Tibial artery (tissue), 4 donors: ENCODE results near the gene KRTCAP2.
A peak's percentile ranks its signal among the peaks of the same experiment; 100 is the strongest.
"Not testable (repeated sequence)": the region's sequence is repeated elsewhere in the genome, so short reads cannot be mapped to it uniquely, and the experiment has no call there.

Source experiments
- DNase-seq, 2 donors: peaks; one replicate each; pipeline ENCODE4 v3.0.0-alpha.2; 2019
- H3K27ac ChIP-seq, 2 donors: fragments of 200-600 bp; sonication (generic) in 1 of 2; 1 replicate in 1 of 2; 2 replicates in 1 of 2; pipeline ENCODE4 v1.5.1; 2018 to 2019; ENCODE audit warnings: mild to moderate bottlenecking in 1 of 2
- H3K27me3 ChIP-seq, 2 donors: fragments of 200-600 bp; sonication (generic) in 1 of 2; one replicate each; pipeline versions ENCODE4 v1.5.1 to v1.6.0; 2016 to 2019
- H3K36me3 ChIP-seq, 3 donors: fragments of 200-600 bp; sonication (generic) in 2 of 3; one replicate each; pipeline ENCODE4 v1.5.1; 2016 to 2019; ENCODE audit warnings: mild to moderate bottlenecking in 2 of 3
- H3K4me1 ChIP-seq, 4 donors: fragments of 200-600 bp; sonication (generic) in 2 of 4; 1 replicate in 3 of 4; 2 replicates in 1 of 4; pipeline ENCODE4 v1.5.1; 2016 to 2019
- H3K4me3 ChIP-seq, 2 donors: fragments of 200-600 bp; sonication (generic) in 1 of 2; 1 replicate in 1 of 2; 2 replicates in 1 of 2; pipeline ENCODE4 v1.5.1; 2018 to 2019; ENCODE audit warnings: mild to moderate bottlenecking in 2 of 2
- H3K9me3 ChIP-seq, 3 donors: fragments of 200-600 bp; sonication (generic) in 1 of 3; one replicate each; pipeline ENCODE4 v1.5.1; 2016 to 2019
- intact Hi-C: fragments of 100-400 bp; cut with DNase I; formaldehyde crosslinking; loops from one replicate; pipeline ENCODE4 v1.15.0; 2023; ENCODE audit warnings: low total_unique reads
- TF ChIP-seq, protein P1 (sequence below), 2 experiments: fragments of 200-600 bp in 1 of 2; fragments of 450-650 bp in 1 of 2; IDR thresholded peaks; one replicate each; pipeline ENCODE4 v1.5.1; 2017 to 2019; ENCODE audit warnings: antibody characterized with exemption in 2 of 2, mild to moderate bottlenecking in 1 of 2, moderate library complexity in 1 of 2

Gene KRTCAP2

DNA sequence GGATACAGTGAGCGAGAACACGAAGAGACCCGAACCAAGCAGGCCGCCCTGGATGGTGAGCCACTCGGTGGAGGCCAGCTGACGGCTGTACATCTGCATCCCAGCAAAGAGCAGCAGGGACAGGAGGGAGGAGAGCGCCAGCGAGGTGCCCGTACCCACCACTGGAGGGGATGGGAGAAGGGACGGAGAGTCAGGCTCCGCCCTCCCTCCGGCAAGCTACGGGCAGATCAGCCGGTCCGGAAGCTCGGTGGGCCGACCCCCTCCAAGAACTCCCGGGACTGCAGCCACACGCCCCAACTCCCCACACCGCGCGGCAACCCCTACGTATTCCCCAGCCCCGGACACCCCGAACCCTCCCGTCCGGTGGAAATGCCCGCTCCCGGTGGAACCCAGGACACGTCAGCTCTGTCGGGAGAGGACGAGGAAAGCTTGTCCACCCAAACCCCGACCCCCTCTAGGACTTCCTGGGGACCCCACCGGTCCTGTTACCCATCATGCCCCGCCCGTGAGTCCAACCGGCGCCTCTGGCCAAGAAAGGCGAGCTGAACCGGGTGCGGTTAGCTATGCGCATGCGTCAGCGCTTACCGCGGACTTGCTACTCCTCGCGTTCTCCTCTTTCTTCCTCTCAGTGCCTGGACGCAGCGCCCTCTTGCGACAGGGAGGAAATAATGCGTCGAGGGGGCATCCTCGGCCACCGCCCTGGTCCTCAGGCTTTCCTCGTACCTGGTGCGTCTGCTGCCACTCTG is at the start of gene KRTCAP2:
TSS of gene KRTCAP2 (minus strand) at position 573 of the 746 bp plus-strand sequence. CDS start at position 493, 80 bp downstream.
- peak within 1 kb of the TSS; percentile 89 to 94 for H3K27ac ChIP-seq
- H3K4me1 ChIP-seq, result peaks cover 0 to 36% (median 20%) of the 10 kb centered on the region in 4 donors
- intact Hi-C loops, result no loop called here
- peak within 1 kb of the TSS; percentile 79 to 80 for H3K4me3 ChIP-seq
- H3K9me3 ChIP-seq, result no peaks in the 10 kb centered on the region
- peaks cover 7 to 26% (median 22%) of the 10 kb centered on the region in 3 donors for H3K36me3 ChIP-seq
- H3K27me3 ChIP-seq, result peaks cover 0 to 20% of the 10 kb centered on the region in 2 donors
- TF ChIP-seq, protein P1, sequence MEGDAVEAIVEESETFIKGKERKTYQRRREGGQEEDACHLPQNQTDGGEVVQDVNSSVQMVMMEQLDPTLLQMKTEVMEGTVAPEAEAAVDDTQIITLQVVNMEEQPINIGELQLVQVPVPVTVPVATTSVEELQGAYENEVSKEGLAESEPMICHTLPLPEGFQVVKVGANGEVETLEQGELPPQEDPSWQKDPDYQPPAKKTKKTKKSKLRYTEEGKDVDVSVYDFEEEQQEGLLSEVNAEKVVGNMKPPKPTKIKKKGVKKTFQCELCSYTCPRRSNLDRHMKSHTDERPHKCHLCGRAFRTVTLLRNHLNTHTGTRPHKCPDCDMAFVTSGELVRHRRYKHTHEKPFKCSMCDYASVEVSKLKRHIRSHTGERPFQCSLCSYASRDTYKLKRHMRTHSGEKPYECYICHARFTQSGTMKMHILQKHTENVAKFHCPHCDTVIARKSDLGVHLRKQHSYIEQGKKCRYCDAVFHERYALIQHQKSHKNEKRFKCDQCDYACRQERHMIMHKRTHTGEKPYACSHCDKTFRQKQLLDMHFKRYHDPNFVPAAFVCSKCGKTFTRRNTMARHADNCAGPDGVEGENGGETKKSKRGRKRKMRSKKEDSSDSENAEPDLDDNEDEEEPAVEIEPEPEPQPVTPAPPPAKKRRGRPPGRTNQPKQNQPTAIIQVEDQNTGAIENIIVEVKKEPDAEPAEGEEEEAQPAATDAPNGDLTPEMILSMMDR (IDR thresholded peaks at IDR 0.05), result peak; percentile 93 to 94
- peak; percentile 94 to 97 for DNase-seq

DNA sequence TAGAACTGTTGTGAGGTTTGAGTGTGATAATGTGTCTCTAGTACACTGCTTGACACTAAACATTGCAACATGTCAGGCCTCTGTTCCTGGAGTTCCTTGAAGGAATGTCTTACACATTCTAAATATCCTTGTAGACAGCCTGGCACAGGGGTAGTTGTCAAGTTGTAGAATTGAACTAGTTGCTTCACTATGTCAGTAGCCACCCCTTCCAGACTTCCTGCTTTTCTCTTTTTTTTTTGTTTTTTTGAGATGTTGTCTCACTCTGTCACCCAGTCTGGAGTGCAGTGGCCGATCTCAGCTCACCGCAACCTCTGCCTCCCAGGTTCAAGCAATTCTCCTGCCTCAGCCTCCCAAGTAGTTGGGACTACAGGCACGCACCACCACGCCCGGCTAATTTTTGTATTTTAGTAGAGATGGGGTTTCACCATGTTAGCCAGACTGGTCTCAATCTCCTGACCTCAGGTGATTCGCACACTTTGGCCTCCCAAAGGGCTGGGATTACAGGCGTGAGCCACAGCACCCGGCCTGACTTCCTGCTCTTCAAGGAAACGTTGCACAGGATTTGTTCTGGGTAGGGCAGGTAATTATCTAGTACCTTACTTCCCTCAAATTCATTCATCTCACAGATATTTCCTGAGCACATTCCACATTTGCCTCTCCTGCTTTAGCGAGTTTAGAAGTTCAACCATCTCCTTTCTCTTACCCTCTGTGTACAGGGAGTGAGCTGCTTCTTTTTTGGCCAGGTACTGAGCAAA is 47.3 kb upstream of the KRTCAP2 start:
- H3K27ac ChIP-seq, H3K4me3 ChIP-seq, H3K9me3 ChIP-seq, H3K27me3 ChIP-seq, intact Hi-C loops, DNase-seq: not testable (repeated sequence)
- peaks cover 0 to 18% (median 9%) of the 10 kb centered on the region in 4 donors for H3K4me1 ChIP-seq
- H3K36me3 ChIP-seq, result peaks cover 0 to 12% (median 0%) of the 10 kb centered on the region in 3 donors

DNA sequence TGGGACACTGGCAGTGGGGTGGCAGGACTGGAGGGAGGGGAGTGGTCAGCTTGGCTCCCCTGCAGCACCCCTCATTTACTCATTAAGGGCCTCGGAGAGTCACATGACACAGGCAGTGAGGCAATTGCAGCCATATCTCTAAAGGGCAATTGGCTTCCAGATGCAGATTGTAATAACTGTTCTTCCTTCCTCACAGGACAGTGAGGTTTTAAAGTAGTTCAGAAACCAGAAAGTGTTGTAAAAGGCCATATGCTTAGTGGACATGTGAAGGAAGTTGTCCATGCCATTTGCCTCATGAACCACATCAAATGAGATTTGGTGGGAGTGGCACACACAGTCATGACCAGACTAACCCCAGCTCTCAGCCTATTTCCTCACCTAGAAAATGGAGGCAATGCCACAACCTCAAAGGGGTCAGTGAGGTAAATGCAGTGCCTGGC is 46.5 kb upstream of the KRTCAP2 start:
- Histone ChIP-seq H3K4me3 (no peak overlapping the region), H3K9me3 (no peaks in the 10 kb centered on the region), H3K4me1 (peaks cover 0 to 10% (median 6%) of the 10 kb centered on the region in 4 donors), H3K27me3 (no peaks in the 10 kb centered on the region), H3K36me3 (peaks cover 0 to 20% (median 0%) of the 10 kb centered on the region in 3 donors), H3K27ac (peak overlapping the region in 1 of 2 donors; percentile 20)
- DNase-seq, result no peak
- TF ChIP-seq, protein P1 (IDR thresholded peaks at IDR 0.05), result no peak
- intact Hi-C loops, result no loop called here

- H3K27ac ChIP-seq, result peak overlapping the region in 1 of 2 donors; percentile 20
- peaks cover 0 to 22% (median 0%) of the 10 kb centered on the region in 3 donors for H3K36me3 ChIP-seq
- H3K4me3 ChIP-seq, result peak overlapping the region; percentile 8 to 10
- H3K9me3 ChIP-seq, result no peaks in the 10 kb centered on the region
- H3K4me1 ChIP-seq, result peaks cover 0 to 6% (median 3%) of the 10 kb centered on the region in 4 donors
- DNase-seq, result peak in 1 of 2 donors; percentile 54
- intact Hi-C loops, result no loop called here
- no peaks in the 10 kb centered on the region for H3K27me3 ChIP-seq
- TF ChIP-seq, protein P1 (IDR thresholded peaks at IDR 0.05), result no peak
Observed at GRCh38 chr1:155218854-155219591, 45.9 kb upstream of the KRTCAP2 start.

- H3K9me3 ChIP-seq, intact Hi-C loops, H3K4me3 ChIP-seq, DNase-seq, H3K27me3 ChIP-seq, H3K27ac ChIP-seq: not testable (repeated sequence)
- H3K36me3 ChIP-seq, result peaks cover 0 to 29% (median 0%) of the 10 kb centered on the region in 3 donors
- H3K4me1 ChIP-seq, result peaks cover 0 to 25% (median 9%) of the 10 kb centered on the region in 4 donors
Observed at GRCh38 chr1:155214702-155215101, 41.6 kb upstream of the KRTCAP2 start.

DNA sequence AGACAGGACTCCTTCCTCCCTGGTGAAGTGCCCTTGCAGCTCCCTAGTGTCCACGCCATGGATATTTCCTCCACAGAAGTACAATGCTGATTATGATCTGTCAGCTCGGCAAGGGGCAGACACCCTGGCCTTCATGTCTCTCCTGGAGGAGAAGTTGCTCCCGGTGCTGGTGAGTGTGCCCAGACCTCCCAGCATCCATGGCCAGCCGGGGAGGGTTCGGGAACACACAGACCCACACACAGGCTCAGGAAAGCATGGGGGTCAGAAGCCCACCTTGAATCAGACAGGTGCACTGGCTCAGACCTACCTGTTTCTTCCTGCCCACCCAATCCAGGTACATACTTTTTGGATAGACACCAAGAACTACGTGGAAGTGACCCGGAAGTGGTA is 38.9 kb upstream of the KRTCAP2 start:
- intact Hi-C loops, H3K27me3 ChIP-seq, H3K9me3 ChIP-seq, H3K4me3 ChIP-seq, DNase-seq: not testable (repeated sequence)
- Histone ChIP-seq H3K4me1 (peaks cover 0 to 39% (median 25%) of the 10 kb centered on the region in 4 donors), H3K36me3 (peaks cover 0 to 29% (median 0%) of the 10 kb centered on the region in 3 donors), H3K27ac (peak overlapping the region in 1 of 2 donors; percentile 55)

- DNase-seq, result peak in 1 of 2 donors; percentile 77
- intact Hi-C loops, result not testable (repeated sequence)
Observed at GRCh38 chr1:155211381-155212050, 38.4 kb upstream of the KRTCAP2 start.

More at GRCh38 chr1:155211381-155212050, 38.4 kb upstream of the KRTCAP2 start:
- Histone ChIP-seq H3K36me3 (peaks cover 0 to 28% (median 0%) of the 10 kb centered on the region in 3 donors), H3K27ac (peak overlapping the region in 1 of 2 donors; percentile 55), H3K4me1 (peaks cover 0 to 44% (median 30%) of the 10 kb centered on the region in 4 donors)
- not testable (repeated sequence) for H3K9me3 ChIP-seq, H3K4me3 ChIP-seq, H3K27me3 ChIP-seq
